T-helper 1 cell treated with Interleukin-12 subunit alpha and Interleukin-12 subunit beta and Interleukin-4 antibody, amounts not matched to agents 30 μg/mL and 1 μg/mL, for 36 hours (primary cell): Measurements from ENCODE around the gene C6orf62.
"Not testable (repeated sequence)": the region's sequence is repeated elsewhere in the genome, so short reads cannot be mapped to it uniquely, and the experiment has no call there.

Experiments used
- H3K27ac Mint-ChIP-seq: one replicate; pipeline ENCODE4 v1.8.0; 2021; ENCODE audit warnings: mild to moderate bottlenecking, mixed read lengths
- H3K27me3 Mint-ChIP-seq: one replicate; pipeline ENCODE4 v1.8.0; 2021; ENCODE audit warnings: low read depth, mixed read lengths
- H3K36me3 Mint-ChIP-seq: one replicate; pipeline ENCODE4 v1.8.0; 2021; ENCODE audit warnings: low read depth, mixed read lengths
- H3K4me1 Mint-ChIP-seq: one replicate; pipeline ENCODE4 v1.8.0; 2021; ENCODE audit warnings: low read depth, mixed read lengths
- H3K4me3 Mint-ChIP-seq: one replicate; pipeline ENCODE4 v1.8.0; 2021; ENCODE audit warnings: mild to moderate bottlenecking, moderate library complexity, mixed read lengths
- H3K9me3 Mint-ChIP-seq: one replicate; pipeline ENCODE4 v1.8.0; 2021; ENCODE audit warnings: mixed read lengths

The C6orf62 gene

DNA sequence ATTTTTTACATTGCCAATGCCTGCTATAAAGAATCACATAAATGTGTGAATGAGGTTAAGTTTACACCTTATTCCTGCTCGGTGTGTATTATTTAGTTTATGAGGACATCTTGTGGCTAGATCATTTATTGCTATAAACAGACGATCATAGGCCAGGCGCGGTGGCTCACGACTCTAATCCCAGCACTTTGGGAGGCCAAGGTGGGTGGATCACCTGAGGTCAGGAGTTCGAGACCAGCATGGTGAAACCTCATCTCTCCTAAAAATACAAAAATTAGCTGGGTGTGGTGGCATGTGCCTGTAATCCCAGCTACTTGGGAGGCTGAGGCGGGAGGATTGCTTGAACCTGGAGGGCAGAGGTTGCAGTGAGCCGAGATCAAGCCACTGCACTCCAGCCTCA lies 23.3 kb downstream of the C6orf62 start:
- not testable (repeated sequence) for H3K27ac Mint-ChIP-seq, H3K4me3 Mint-ChIP-seq
- peaks cover 13% of the 10 kb centered on the region for H3K4me1 Mint-ChIP-seq

DNA sequence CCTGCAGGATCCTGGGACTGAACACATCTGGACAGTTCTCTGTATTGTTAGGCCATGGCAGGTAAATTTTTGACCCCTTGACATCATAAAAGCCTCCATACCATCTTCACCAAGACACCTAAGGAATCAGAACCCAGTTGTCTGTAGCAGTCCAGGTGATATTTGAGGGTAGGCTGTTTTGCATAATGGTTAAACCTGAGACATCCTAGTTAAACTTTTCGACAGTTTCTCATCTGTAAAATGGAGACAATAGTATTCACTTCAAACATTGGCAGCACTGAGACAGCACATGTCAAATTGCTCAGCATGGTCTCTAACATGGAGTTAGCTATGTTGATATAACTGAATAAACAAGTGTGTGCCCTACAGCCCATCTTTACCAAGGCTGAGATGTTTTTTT lies 24.8 kb downstream of the C6orf62 start:
- H3K9me3 Mint-ChIP-seq: no peaks in the 10 kb centered on the region
- H3K4me3 Mint-ChIP-seq: no peak overlapping the region
- H3K4me1 Mint-ChIP-seq: peaks cover 9% of the 10 kb centered on the region
- H3K36me3 Mint-ChIP-seq: peaks cover 5% of the 10 kb centered on the region
- no peak overlapping the region for H3K27ac Mint-ChIP-seq
- no peaks in the 10 kb centered on the region for H3K27me3 Mint-ChIP-seq

More for the DNA sequence above, 23.3 kb downstream of the C6orf62 start:
- not testable (repeated sequence) for H3K27me3 Mint-ChIP-seq, H3K9me3 Mint-ChIP-seq
- H3K36me3 Mint-ChIP-seq: peaks cover 13% of the 10 kb centered on the region

DNA sequence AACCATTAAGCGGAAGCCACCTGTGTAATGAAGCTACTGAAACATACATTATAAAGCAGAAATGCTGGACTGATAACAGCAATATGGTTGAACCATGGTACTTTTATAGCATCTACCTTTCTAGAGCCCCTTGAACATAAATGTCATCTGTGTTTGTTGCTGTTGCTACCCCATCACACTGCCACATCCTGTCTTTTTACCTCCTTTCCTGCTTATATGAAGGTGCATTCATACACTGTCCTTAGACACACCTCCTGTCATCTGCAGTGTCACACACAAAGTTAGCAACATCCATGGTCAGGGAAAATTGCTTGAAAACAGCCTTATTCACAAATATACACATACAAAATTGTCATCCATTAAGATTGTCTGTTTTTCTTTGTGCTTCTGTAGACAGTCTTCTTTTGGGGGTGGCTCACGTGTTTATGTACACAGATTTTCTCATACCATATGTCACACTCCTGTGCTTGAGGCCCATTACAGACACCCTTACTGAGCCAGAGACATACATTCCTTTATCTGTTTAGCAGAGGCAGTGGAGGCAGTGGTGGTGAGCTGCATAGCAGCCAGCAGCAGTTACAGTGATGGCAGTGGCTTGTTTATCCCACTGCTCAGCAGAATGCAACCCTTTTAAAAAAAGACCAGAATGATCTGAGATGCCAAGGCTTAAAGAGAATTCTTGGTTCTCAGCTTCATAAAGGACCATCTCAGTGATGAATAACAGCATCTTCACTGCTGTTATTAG lies 25.9 kb downstream of the C6orf62 start:
- H3K4me1 Mint-ChIP-seq: peaks cover 9% of the 10 kb centered on the region
- H3K9me3 Mint-ChIP-seq: no peaks in the 10 kb centered on the region
- H3K27ac Mint-ChIP-seq: no peak overlapping the region
- peaks cover 2% of the 10 kb centered on the region for H3K36me3 Mint-ChIP-seq
- no peak overlapping the region for H3K4me3 Mint-ChIP-seq
- H3K27me3 Mint-ChIP-seq: no peaks in the 10 kb centered on the region

DNA sequence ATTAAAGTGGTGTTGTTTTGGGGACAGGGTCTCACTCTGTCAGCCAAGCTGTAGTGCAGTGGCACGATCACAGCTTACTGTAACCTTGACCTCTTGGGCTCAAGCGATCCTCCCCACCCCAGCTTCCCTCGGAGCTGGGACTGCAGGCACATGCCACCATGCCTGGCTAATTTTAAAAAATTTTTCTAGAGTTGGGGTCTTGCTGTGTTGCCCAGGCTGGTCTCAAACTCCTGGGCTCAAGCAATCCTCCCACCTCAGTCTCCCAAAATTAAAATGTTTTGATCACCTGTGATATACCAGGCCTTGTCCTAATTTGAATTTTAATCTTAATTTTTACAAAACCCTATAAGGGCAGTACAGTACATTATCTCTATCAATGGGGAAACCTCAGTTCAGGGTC lies 26.5 kb downstream of the C6orf62 start:
- Mint-ChIP-seq H3K36me3 (peaks cover 3% of the 10 kb centered on the region), H3K4me3 (no peak overlapping the region), H3K4me1 (peaks cover 9% of the 10 kb centered on the region), H3K27ac (no peak overlapping the region), H3K9me3 (no peaks in the 10 kb centered on the region), H3K27me3 (no peaks in the 10 kb centered on the region)

DNA sequence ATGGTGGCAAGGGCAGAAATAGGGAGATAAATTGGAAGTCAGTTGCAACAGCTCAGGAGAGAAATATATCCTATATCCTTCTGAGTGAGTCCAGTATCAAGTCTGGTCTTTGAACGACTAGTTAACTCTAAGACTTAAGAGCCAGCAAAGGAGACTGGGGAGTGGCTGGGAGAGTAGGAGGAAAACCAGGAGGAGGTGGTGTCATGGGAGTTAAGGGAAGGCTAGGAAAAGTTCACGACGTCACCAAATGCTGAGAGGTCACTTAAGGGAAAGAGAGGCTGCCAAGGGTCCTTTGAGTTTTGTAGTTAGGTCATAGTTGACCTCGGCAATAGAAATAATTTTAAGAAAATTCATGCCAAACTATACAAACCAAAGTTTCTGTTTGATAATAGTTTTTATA lies 27.0 kb downstream of the C6orf62 start:
- H3K27me3 Mint-ChIP-seq: no peaks in the 10 kb centered on the region
- H3K27ac Mint-ChIP-seq: no peak overlapping the region
- no peak overlapping the region for H3K4me3 Mint-ChIP-seq
- H3K9me3 Mint-ChIP-seq: no peaks in the 10 kb centered on the region
- H3K4me1 Mint-ChIP-seq: peaks cover 9% of the 10 kb centered on the region
- peaks cover 7% of the 10 kb centered on the region for H3K36me3 Mint-ChIP-seq

DNA sequence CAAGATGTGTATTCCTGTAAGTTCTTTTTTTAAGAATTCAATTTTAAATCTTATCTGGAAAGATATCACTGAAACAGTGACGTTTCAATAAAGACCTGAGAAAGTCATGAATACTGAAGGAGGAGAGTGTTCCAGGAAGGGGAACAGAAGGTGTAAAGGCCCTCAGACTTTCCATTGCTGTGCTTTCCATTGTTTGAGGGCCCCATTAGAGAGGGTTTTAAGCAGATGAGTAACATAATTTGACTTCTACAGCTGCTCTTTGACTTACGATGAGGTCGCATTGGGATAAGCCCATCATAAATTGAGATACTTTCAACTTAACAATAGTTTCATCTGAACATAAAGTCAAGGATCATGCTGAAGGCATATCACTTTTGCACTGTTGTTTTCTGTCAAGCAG lies 27.4 kb downstream of the C6orf62 start:
- H3K9me3 Mint-ChIP-seq: no peaks in the 10 kb centered on the region
- H3K4me3 Mint-ChIP-seq: no peak overlapping the region
- H3K27ac Mint-ChIP-seq: no peak overlapping the region
- peaks cover 7% of the 10 kb centered on the region for H3K36me3 Mint-ChIP-seq
- no peaks in the 10 kb centered on the region for H3K27me3 Mint-ChIP-seq
- H3K4me1 Mint-ChIP-seq: peaks cover 10% of the 10 kb centered on the region

DNA sequence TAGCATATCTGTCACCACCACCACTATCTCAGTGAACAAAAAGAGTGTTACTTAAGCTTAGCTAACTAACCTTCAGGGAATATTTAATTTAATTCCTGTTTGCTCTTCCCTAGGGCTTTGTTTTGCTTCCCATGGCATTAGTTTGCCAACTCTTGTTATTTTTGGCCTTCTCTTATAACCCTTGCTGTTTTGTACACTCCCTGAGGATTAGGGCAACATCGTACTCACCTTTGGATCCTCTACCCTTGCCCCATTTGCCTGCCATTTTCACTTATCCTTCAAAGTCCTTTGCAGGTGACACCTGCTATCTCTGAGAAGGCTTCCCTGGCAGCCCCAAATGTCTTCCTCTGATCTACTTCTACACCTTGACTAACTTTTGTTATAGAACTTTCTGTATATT lies 28.4 kb downstream of the C6orf62 start:
- Mint-ChIP-seq H3K9me3 (no peaks in the 10 kb centered on the region), H3K27me3 (no peaks in the 10 kb centered on the region), H3K4me1 (peaks cover 10% of the 10 kb centered on the region), H3K27ac (no peak overlapping the region), H3K36me3 (peaks cover 7% of the 10 kb centered on the region), H3K4me3 (no peak overlapping the region)

DNA sequence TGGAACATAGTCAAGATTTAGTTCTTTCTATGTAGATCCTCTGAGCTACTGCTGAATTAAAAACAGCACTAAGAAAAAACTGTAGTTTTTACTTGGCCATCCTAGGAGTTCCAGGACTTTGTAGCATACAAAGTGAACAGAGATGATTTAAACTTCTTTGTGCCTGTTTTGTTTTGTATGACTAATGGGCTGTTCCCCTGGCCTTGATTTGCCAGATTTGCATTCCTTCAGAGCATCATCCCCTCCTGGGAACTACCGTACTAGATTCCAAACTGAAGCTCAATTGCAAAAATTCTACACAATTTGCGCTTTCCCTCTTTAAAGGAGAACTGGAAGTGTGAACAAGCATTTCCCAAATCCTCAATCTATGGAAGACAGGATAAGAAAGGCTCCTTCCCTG lies 29.0 kb downstream of the C6orf62 start:
- Mint-ChIP-seq H3K27me3 (no peaks in the 10 kb centered on the region), H3K27ac (no peak overlapping the region), H3K9me3 (no peaks in the 10 kb centered on the region), H3K4me3 (no peak overlapping the region), H3K36me3 (peaks cover 5% of the 10 kb centered on the region), H3K4me1 (peaks cover 7% of the 10 kb centered on the region)

DNA sequence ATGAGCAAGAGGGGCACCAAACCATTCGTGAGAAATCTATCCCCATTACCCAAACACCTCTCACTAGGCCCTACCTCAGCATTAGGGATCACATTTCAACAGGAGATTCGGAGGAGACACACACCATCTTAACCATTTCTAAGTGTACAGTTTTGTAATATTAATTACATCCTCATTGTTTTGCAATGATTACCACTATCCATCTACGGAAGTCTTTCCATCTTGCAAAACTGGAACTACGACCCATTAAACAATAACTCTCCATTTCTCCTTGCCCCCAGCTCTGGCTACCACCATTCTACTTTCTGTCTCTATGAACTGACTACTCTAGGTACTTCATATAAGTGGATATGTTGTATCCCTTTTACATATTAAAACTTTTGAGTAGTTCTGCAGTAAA lies 32.0 kb downstream of the C6orf62 start:
- H3K27me3 Mint-ChIP-seq: no peaks in the 10 kb centered on the region
- peaks cover 2% of the 10 kb centered on the region for H3K4me1 Mint-ChIP-seq
- H3K27ac Mint-ChIP-seq: no peak overlapping the region
- no peak overlapping the region for H3K4me3 Mint-ChIP-seq
- peaks cover 5% of the 10 kb centered on the region for H3K36me3 Mint-ChIP-seq
- H3K9me3 Mint-ChIP-seq: no peaks in the 10 kb centered on the region

DNA sequence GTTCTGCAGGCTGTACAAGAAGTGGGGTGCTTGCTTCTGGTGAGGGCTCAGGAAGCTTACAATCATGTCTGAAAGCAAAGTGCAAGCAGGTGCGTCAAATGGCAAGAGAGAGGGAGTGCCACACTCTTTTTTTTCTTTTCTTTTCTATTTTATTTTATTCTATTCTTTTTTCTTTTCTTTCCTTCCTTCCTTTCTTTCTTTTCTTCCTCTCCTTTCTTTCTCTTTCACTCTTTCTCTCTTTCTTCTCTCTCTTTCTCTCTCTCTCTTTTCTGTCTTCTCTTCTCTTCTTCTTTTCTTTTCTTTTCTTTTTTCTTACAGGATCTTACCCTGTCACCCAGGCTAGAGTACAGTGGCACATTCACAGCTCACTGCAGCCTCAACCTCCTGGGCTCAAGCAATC lies 32.5 kb downstream of the C6orf62 start:
- H3K9me3 Mint-ChIP-seq: no peaks in the 10 kb centered on the region
- H3K27me3 Mint-ChIP-seq: no peaks in the 10 kb centered on the region
- peaks cover 4% of the 10 kb centered on the region for H3K4me1 Mint-ChIP-seq
- H3K36me3 Mint-ChIP-seq: peaks cover 5% of the 10 kb centered on the region
- H3K27ac Mint-ChIP-seq: no peak overlapping the region
- no peak overlapping the region for H3K4me3 Mint-ChIP-seq

DNA sequence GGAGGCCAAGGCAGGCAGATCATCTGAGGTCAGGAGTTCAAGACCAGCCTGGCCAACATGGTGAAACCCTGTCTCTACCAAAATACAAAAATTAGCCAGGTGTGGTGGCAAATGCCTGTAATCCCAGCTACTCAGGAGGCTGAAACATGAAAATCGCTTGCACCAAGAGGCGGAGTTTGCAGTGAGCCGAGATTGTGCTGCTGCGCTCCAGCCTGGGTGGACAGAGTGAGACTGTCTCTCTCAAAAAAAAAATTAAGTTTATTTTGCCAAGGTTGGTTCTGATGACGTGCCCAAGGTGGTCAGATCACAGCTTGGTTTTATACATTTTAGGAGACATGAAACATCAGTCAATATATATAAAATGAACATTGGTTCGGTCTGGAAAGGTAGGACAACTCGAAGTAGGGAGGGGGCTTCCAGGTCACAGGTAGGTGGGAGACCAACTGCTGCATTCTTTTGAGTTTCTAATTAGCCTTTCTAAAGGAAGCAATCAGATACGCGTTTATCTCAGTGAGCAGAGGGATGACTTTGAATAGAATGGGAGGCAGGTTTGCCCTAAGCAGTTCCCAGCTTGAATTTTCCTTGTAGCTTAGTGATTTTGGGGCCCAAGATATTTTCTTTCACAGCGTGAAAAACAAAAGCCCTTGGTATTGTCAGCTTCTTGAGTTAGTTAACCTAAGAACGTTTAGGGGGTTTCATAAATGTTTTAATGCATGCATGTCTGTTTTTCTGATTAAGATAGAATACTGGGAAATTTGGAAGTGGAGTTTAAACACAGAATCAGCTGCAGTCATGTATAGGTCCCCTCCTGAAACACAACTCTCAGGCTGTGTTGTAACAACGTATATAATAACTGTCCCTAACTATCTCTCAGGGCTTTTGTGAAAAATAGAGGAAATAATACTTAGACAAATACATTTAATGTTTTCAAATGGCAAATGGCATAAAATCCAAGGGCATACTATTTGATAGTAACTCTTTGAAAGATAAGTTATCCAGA lies 35.4 kb downstream of the C6orf62 start:
- H3K36me3 Mint-ChIP-seq: peaks cover 5% of the 10 kb centered on the region
- no peak overlapping the region for H3K4me3 Mint-ChIP-seq
- H3K27me3 Mint-ChIP-seq: no peaks in the 10 kb centered on the region
- no peaks in the 10 kb centered on the region for H3K9me3 Mint-ChIP-seq
- H3K27ac Mint-ChIP-seq: no peak overlapping the region
- H3K4me1 Mint-ChIP-seq: peaks cover 4% of the 10 kb centered on the region

DNA sequence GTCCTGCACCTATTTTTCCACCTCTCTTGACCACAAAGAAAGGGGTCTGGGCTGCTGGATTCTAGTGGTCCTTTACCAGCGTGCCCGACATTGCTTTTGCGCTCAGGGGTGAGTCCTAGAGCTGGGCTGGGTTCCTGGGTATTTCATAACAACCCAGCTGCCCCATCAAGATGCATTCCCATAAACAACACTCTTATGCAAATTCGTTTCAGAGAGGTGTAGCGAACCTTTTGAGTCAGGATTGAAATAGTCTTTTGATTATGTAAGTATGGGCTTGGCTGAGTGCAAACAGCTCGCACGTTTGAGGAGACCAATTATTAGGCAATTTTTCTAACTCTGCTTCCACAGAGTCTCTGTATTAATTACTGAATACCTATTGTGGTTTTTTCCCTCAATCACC lies 38.4 kb downstream of the C6orf62 start:
- Mint-ChIP-seq H3K36me3 (peaks cover 5% of the 10 kb centered on the region), H3K4me1 (peaks cover 3% of the 10 kb centered on the region), H3K27me3 (no peaks in the 10 kb centered on the region), H3K27ac (no peak overlapping the region), H3K4me3 (no peak overlapping the region), H3K9me3 (peaks cover 2% of the 10 kb centered on the region)

DNA sequence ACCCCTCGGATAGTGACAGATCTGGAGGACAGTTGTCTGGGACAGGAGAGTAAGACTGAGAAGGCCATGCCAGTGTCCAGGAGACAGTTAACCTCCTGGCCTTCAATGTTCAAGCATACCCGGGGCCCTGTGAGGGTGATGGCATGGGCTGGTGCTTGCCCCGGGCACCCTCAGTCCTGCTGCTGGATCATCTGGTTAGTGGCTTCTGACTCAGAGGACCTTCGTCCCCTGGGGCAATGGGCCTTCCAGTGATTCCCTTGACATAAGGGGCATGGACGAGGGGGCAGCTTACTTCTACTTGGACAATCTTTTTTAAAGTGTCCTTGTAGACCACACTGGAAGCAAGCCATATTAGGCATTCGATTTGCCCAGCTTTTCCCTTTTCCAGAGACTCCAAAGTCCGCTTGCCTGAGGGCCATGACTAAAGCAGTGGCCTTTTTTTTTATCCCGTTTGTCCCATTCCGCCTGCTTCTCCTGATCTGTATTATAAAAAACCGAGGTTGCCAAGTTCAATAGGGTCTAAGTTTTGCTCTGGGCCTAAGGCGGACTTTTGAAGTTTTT lies 40.1 kb downstream of the C6orf62 start:
- H3K27me3 Mint-ChIP-seq, H3K4me1 Mint-ChIP-seq, H3K4me3 Mint-ChIP-seq, H3K27ac Mint-ChIP-seq: not testable (repeated sequence)
- Mint-ChIP-seq H3K9me3 (peaks cover 13% of the 10 kb centered on the region), H3K36me3 (peaks cover 11% of the 10 kb centered on the region)

DNA sequence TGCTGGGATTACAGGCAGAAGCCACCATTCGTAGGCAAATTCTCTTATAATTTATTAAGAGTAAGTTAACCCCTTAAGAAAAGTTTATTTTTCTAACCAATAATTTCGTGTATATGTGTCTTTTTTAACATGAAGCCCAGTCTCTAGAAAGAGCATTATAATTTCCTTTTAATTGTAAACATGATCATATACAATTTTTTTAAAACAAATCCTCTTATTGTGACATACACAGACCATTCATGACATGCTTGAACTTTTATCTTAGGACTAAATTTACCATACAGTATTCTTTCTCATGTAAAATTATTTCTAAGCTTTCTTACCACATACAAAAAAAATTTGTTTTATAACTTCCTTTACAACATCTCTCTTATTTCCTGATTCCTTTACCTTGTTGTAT lies 45.3 kb downstream of the C6orf62 start:
- no peak overlapping the region for H3K27ac Mint-ChIP-seq
- H3K9me3 Mint-ChIP-seq: peaks cover 51% of the 10 kb centered on the region
- H3K4me3 Mint-ChIP-seq: no peak overlapping the region
- H3K36me3 Mint-ChIP-seq: peaks cover 38% of the 10 kb centered on the region
- H3K27me3 Mint-ChIP-seq: no peaks in the 10 kb centered on the region
- H3K4me1 Mint-ChIP-seq: peaks cover 5% of the 10 kb centered on the region
